GM12878 (cell line): ENCODE results near the gene TUBA8. TPM values are rescaled to one million over a fixed set of nuclear protein-coding genes. Genes with fewer than 3 reads are reported as not detected.
A peak's percentile ranks its signal among the peaks of the same experiment; 100 is the strongest.

Experiments used
- ATAC-seq: fragments of 200-7000 bp; cut with Tn5 transposase; 3 replicates; pipeline ENCODE4 v1.9.1; 2020; ENCODE audit warnings: mild to moderate bottlenecking, moderate library complexity
- BruUV-seq: library from RNA; stranded (reverse); fragments of 400-500 nt; replicated peaks from 2 replicates; lab custom pipeline; 2021; lab: Mats Ljungman, UMichigan
- CTCF ChIA-PET: fragments of 300-600 bp; sonication (Branson Sonifier 250); formaldehyde crosslinking; extraction: SDS; loops from one replicate; lab custom pipeline; 2021; ENCODE audit warnings: inconsistent platforms; lab: Yijun Ruan, JAX
- POLR2A ChIA-PET: fragments of 350-600 bp; formaldehyde crosslinking; extraction: SDS; loops from one replicate; lab custom pipeline; 2021; ENCODE audit warnings: inconsistent platforms; lab: Charles Lee
- RAD21 ChIA-PET: fragments of 300-600 bp; sonication (Branson Sonifier 250); formaldehyde crosslinking; loops from one replicate; lab custom pipeline; 2023; ENCODE audit warnings: antibody characterized with exemption; ENCODE audit not compliant: unreplicated experiment; lab: Charles Lee
- SMC1A ChIA-PET: fragments of 300-600 bp; sonication (Branson Sonifier 250); formaldehyde crosslinking; loops from one replicate; lab custom pipeline; 2023; ENCODE audit not compliant: unreplicated experiment, uncharacterized antibody; lab: Charles Lee
- DNase-seq: peaks from one replicate; pipeline ENCODE4 v3.0.0-alpha.2; 2011; ENCODE audit warnings: low read depth, low spot score
- FAIRE-seq: peaks from 3 replicates; lab custom pipeline; 2011; peaks lifted over from hg19 to GRCh38; lab: Jason Lieb, UNC
- H2AFZ ChIP-seq: 2 replicates; pipeline ENCODE4 v1.6.0; 2011; ENCODE audit warnings: low read depth, low read length, control low read depth; ENCODE audit not compliant: control insufficient read depth
- H3K27ac ChIP-seq: 2 replicates; pipeline ENCODE4 v1.5.1; 2011; ENCODE audit warnings: control low read depth; ENCODE audit not compliant: control insufficient read depth, insufficient read depth
- H3K27me3 ChIP-seq, 2 experiments: replicated peaks in 1 of 2; 2 replicates each; pipeline versions ENCODE4 v1.6.0 to v1.6.1; 2011; ENCODE audit warnings: low read length in 1 of 2; ENCODE audit not compliant: control insufficient read depth in 2 of 2, insufficient read depth in 2 of 2
- H3K36me3 ChIP-seq, 2 experiments: 2 replicates each; pipeline ENCODE4 v1.5.1; 2011; ENCODE audit warnings: low read length in 1 of 2; ENCODE audit not compliant: control insufficient read depth in 2 of 2, insufficient read depth in 2 of 2
- H3K4me1 ChIP-seq: 2 replicates; pipeline ENCODE4 v1.6.1; 2011; ENCODE audit warnings: mild to moderate bottlenecking, low read length, moderate library complexity, mixed read lengths; ENCODE audit not compliant: control insufficient read depth, insufficient read depth
- H3K4me2 ChIP-seq: 2 replicates; pipeline ENCODE4 v1.6.0; 2011; ENCODE audit warnings: control low read depth; ENCODE audit not compliant: control insufficient read depth, insufficient read depth
- H3K4me3 ChIP-seq: fragments of 200-600 bp; sonication (generic); 2 replicates; pipeline ENCODE4 v1.5.1; 2016
- H3K79me2 ChIP-seq: 2 replicates; pipeline ENCODE4 v1.6.0; 2011; ENCODE audit warnings: low read length; ENCODE audit not compliant: control insufficient read depth, insufficient read depth
- H3K9ac ChIP-seq: 2 replicates; pipeline ENCODE4 v1.8.0; 2011; ENCODE audit warnings: low read length, control low read depth, mixed read lengths; ENCODE audit not compliant: control insufficient read depth, insufficient read depth
- H3K9me3 ChIP-seq: replicated peaks from 3 replicates; pipeline ENCODE4 v1.5.1; 2011; ENCODE audit warnings: mild to moderate bottlenecking, low read length; ENCODE audit not compliant: control insufficient read depth, insufficient read depth
- H4K20me1 ChIP-seq: 2 replicates; pipeline ENCODE4 v1.6.0; 2011; ENCODE audit not compliant: control insufficient read depth, insufficient read depth
- BCL11A ChIP-seq: IDR thresholded peaks from 2 replicates; pipeline ENCODE4 v1.6.1; 2011; ENCODE audit warnings: low read depth, low read length
- MLLT1 ChIP-seq: fragments of 450-650 bp; IDR thresholded peaks from 2 replicates; pipeline ENCODE4 v1.6.1; 2016; ENCODE audit warnings: mild to moderate bottlenecking
- PAX5 ChIP-seq: IDR thresholded peaks from 2 replicates; pipeline ENCODE4 v1.6.1; 2011; ENCODE audit warnings: low read depth, low read length, borderline replicate concordance
- POLR2A ChIP-seq: IDR thresholded peaks from 2 replicates; pipeline ENCODE4 v1.6.1; 2011; ENCODE audit warnings: low read depth, mild to moderate bottlenecking, low read length
- SP1 ChIP-seq: IDR thresholded peaks from one replicate; pipeline ENCODE4 v1.6.1; 2011; ENCODE audit warnings: low read depth, low read length
- TAF1 ChIP-seq: IDR thresholded peaks from 2 replicates; pipeline ENCODE4 v1.6.1; 2011; ENCODE audit warnings: mild to moderate bottlenecking, low read depth, low read length, borderline replicate concordance
- YY1 ChIP-seq: IDR thresholded peaks from 2 replicates; pipeline ENCODE4 v1.6.1; 2011; ENCODE audit warnings: low read depth, mild to moderate bottlenecking, low read length
- ZNF384 ChIP-seq: IDR thresholded peaks from 2 replicates; pipeline ENCODE4 v1.6.1; 2012; ENCODE audit warnings: low read depth, mild to moderate bottlenecking, low read length, improper control_type of control experiment, borderline replicate concordance
- ZSCAN29 ChIP-seq: fragments of 450-650 bp; IDR thresholded peaks from 2 replicates; pipeline ENCODE4 v1.6.1; 2017; ENCODE audit warnings: mild to moderate bottlenecking, moderate library complexity
- WGBS: methylation state at CpG from one replicate; pipeline ENCODE4 v1.1.6; 2016; ENCODE audit warnings: low lambda C conversion rate; ENCODE audit not compliant: insufficient replicate concordance, insufficient coverage; ENCODE audit errors: missing lambda C conversion rate; 5-methylcytosine and 5-hydroxymethylcytosine counted together
- in situ Hi-C: fragments of 300-500 bp; cut with MboI; formaldehyde crosslinking; loops from 9 replicates; pipeline ENCODE4 v1.14.3; 2018; ENCODE audit warnings: mixed read lengths
- intact Hi-C: fragments of 100-400 bp; cut with micrococcal nuclease; formaldehyde crosslinking; loops from one replicate; pipeline ENCODE4 v1.14.2; 2022; ENCODE audit not compliant: unreplicated experiment
- polyA plus RNA-seq, 11 experiments: library from polyadenylated mRNA; depleted of rRNA in 4 of 11; unstranded in 6 of 11; stranded (reverse) in 5 of 11; fragments of >200 nt; fragmentation: Nextera tagmentation in 4 of 11; fragmentation: Illumina TruSeq in 1 of 11; extraction: Ambion mirVana in 4 of 11; extraction: Trizol in 1 of 11; gene quantifications; 1 replicate in 1 of 11; 2 replicates in 10 of 11; pipeline versions ENCODE4 v1.2.1 to v1.2.3, GENCODE V29; 2011 to 2016; ENCODE audit warnings: inconsistent platforms in 2 of 11, missing spikeins in 2 of 11, low read depth in 1 of 11
- total RNA-seq, 4 experiments: library from RNA; depleted of rRNA in 3 of 4; stranded (reverse); fragments of >200 nt in 3 of 4; fragmentation: Illumina TruSeq in 1 of 4; extraction: Trizol in 1 of 4; gene quantifications; 2 replicates each; pipeline versions ENCODE4 v1.2.1 to v1.2.3, GENCODE V29; 2013 to 2021

Gene TUBA8
- total and polyA plus RNA-seq, 10 of the 15 experiments (the other 5 are each of a cell fraction or from before 2014, with no cell fraction given) = 2.2 to 30.3 (median 21.0) TPM

GRCh38 chr22:18088825-18089568, 21.6 kb upstream of the TUBA8 start (continued):
- TF ChIP-seq ZSCAN29 (no peak), MLLT1 (0 out of 2 replicates have a peak, but pooled peaks have one; percentile 24), PAX5 (peak; percentile 76; the same call in 1 of the 2 replicates), YY1 (no peak), TAF1 (0 out of 2 replicates have a peak, but pooled peaks have one; percentile 50), BCL11A (0 out of 2 replicates have a peak, but pooled peaks have one; percentile 7), ZNF384 (no peak)

- RAD21 ChIA-PET = interaction anchor here (1.0 to 2.0 kb wide), 2 partner anchors 11 to 60 kb away, joined by 3 to 6 read pairs; partner anchors contain the start of gene USP18
- TF ChIP-seq SP1 = no peak
- TF ChIP-seq POLR2A = peak; percentile 45; the same call in 1 of the 2 replicates
- TF ChIP-seq, all 136 proteins: peak for 1
- ChIA-PET POLR2A (no interaction called here), CTCF (interaction anchor here (0.9 to 4.6 kb wide), 3 partner anchors 11 to 24 kb away, joined by 3 to 22 read pairs (median 3); partner anchors contain the start of gene PEX26), SMC1A (interaction anchor here (1.9 to 6.8 kb wide), 2 partner anchors 12 to 16 kb away, joined by 6 to 69 read pairs; partner anchors contain the start of gene PEX26)
- ATAC-seq (no peak), FAIRE-seq (no peak), DNase-seq (no peak)
- Histone ChIP-seq H3K9ac (no peak overlapping the region), H3K4me3 (no peak overlapping the region), H4K20me1 (no peaks in the 10 kb centered on the region), H3K36me3 (peaks cover 16 to 30% of the 10 kb centered on the region in 2 experiments; a peak in 3 of 4 replicates), H3K9me3 (no peaks in the 10 kb centered on the region; the same call in 2 of the 3 replicates), H3K4me1 (peaks cover 43% of the 10 kb centered on the region), H2AFZ (no peak overlapping the region), H3K4me2 (no peak overlapping the region), H3K79me2 (peaks cover 2% of the 10 kb centered on the region), H3K27me3 (no peaks in the 10 kb centered on the region), H3K27ac (no peak overlapping the region)
- intact Hi-C loops (no loop called here), in situ Hi-C loops (no loop called here)
- WGBS = 91% methylated on average over 8 of the region's 8 CpGs
- BruUV-seq = TSS peak; percentile 55
Observed at GRCh38 chr22:18090286-18090685, 20.3 kb upstream of the TUBA8 start.
